ENCODE results near the gene TMEM255B.

The TMEM255B gene

DNA sequence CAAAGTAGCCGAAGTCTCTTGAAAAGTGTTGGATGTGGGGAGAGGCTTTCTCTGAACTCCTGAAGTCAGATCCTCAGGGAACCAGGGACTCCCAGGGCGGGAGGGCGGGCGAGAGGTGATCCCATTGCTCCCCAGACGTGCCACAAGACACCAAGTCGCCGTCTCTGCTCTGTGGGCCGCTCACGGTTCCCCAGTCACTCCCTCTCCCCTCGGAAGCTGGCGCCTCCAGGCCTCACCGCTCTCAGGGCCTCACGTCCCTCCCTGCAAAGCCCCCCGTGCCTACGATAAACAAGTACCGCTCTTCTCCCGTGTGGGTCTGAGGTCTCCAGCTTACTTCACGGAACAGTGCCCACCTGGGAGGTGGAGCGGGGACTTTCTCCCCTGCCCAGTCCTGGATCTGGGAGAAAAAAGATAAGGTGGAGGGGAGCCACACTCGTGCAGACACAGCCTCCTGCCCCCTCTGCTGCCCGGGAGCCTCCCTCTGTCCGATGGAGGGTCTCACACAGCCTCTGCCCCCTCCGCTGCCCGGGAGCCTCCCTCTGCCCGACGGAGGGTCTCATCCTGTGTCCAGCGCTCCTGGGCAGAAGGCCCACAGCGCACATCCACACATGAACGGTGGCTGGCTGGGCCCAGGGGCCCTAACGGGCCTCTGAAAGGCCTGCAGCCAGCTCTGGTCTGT, 54.2 kb downstream of the TMEM255B start:
- in situ Hi-C loops (cut with HindIII; ENCODE audit: low pct_unique_long_range_greater_than_20kb, low sequenced_read_pairs), result no loop called here
- TF ChIP-seq JUND (IDR thresholded peaks at IDR 0.05; ENCODE audit: low read depth), result no peak
- no peak for DNase-seq (ENCODE audit: low read depth in 1 of 2, low spot score in 1 of 2)

DNA sequence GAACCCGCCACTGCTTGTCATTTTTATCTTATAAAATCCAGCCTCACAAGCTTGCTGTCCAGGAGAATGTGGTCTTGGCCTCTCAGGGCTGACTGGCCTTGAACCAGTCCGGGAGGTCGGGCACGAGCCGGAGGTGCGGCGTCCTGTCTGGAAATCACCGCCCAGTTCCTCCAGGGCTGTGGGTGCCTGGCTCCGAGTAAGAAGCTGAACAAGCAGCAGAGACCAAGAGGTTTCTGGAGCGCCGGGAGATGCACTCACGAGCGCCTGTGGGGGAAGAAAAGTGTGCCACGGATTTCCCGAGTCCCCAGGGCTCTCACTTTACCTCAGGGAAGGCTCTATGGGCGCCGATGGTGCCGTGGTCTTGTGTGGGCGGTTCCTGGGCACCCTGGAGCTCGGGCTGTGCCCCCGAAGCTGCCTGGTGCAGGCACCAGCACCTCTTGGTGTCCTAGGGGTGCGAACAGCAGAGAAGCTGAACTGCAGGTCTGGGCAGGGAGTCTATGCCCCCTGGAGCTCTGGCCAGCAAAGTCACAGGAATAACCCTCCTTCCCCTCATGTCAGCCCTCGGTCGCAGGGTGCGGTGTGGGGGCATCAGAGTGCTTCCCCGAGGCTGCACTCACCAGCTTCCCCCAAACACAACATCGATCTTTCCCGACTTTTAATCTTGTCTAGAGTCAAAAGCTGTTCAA, 54.9 kb downstream of the TMEM255B start:
- in situ Hi-C loops (cut with HindIII; ENCODE audit: low pct_unique_long_range_greater_than_20kb, low sequenced_read_pairs), result no loop called here
- no peak for TF ChIP-seq JUND (IDR thresholded peaks at IDR 0.05; ENCODE audit: low read depth)
- peak; percentile 60 to 71 for DNase-seq (ENCODE audit: low read depth in 1 of 2, low spot score in 1 of 2)

DNA sequence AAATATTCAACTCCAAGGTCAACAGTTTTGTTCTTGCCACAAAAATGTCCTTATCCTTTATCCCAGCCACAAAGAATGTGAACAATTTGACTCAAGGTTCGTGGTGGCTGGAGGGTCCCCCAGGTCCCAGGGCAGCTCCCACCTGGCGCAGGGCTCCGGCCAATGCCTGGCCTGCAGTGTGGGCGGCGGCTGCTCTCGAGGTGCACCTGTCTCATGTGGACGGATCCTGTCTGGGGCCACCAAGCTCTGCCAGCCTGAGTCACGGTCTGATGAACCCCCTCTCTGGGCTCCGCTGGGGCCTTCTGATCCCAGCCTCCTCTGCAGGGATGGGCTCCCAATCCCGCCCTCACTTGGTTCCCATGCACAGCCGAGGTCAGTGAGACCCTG, 55.4 kb downstream of the TMEM255B start:
- in situ Hi-C loops (cut with HindIII; ENCODE audit: low pct_unique_long_range_greater_than_20kb, low sequenced_read_pairs), result no loop called here
- TF ChIP-seq JUND (IDR thresholded peaks at IDR 0.05; ENCODE audit: low read depth), result no peak
- peak in 1 of 2 experiments; percentile 74 for DNase-seq (ENCODE audit: low read depth in 1 of 2, low spot score in 1 of 2)

DNA sequence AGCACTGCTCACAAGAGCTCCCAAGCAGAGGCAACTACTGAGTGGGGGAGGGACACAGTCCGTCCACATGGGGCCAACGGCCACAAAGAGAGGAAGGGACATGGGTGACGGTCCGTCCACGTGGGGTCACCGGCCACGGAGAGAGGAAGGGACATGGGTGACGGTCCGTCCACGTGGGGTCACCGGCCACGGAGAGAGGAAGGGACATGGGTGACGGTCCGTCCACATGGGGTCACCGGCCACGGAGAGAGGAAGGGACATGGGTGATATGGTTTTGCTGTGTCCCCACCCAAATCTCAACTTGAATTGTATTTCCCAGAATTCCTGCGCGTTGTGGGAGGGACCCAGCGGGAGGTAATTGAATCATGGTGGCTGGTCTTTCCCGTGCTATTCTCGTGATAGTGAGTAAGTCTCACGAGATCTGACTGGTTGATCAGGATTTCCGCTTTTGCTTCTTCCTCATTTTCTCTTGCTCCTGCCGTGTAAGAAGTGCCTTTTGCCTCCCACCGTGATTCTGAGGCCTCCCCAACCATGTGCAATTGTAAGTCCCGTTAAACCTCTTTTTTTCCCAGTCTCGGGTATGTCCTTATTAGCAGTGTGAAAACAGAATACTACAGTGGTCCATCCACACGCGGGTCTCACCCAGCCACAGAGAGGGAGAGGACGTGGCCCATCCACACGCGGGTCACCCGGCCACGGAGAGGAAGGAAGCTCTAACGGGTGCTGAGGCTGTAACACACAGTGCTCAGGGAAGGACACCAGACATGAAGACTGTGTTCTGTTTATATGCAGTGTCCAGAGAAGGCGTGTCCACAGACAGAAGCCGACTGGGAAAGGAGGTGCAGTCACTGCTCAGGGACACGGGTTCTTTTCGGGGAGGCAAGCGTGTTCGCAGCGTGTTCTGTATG, 56.4 kb downstream of the TMEM255B start:
- no peak for TF ChIP-seq JUND (IDR thresholded peaks at IDR 0.05; ENCODE audit: low read depth)
- DNase-seq (ENCODE audit: low read depth in 1 of 2, low spot score in 1 of 2), result no peak
- in situ Hi-C loops (cut with HindIII; ENCODE audit: low pct_unique_long_range_greater_than_20kb, low sequenced_read_pairs), result no loop called here

DNA sequence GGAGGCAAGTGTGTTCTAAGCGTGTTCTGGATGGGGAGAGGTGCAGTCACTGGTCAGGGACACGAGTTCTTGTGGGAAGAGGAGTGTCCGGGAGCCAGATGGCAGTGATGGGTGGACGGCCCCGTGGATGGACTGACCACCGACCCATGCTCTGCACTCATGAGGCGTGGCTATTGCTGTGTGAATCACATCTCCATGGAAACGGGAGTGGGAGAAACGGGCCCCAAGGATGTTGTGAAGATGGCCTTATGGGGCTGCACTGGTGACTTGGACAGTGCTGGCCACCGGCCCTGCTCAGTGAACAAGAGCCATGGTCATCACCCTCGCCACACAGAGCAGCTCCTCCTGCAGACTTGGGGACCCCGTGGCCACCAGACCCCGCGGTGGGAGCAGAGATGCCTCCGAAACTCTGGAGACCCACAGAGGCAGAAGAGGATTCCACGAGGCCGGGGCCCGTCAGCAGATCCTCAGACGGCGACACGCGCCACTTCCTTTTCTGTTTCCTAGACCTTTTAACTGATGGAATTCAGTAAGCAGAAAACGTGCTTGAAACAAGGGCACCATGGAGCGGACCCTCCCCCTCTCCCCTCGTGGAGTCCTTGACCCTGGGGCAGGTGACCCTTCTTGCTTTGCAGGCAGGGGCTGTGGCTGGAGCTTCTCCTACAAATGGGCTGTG, 57.4 kb downstream of the TMEM255B start:
- no peak for DNase-seq (ENCODE audit: low read depth in 1 of 2, low spot score in 1 of 2)

DNA sequence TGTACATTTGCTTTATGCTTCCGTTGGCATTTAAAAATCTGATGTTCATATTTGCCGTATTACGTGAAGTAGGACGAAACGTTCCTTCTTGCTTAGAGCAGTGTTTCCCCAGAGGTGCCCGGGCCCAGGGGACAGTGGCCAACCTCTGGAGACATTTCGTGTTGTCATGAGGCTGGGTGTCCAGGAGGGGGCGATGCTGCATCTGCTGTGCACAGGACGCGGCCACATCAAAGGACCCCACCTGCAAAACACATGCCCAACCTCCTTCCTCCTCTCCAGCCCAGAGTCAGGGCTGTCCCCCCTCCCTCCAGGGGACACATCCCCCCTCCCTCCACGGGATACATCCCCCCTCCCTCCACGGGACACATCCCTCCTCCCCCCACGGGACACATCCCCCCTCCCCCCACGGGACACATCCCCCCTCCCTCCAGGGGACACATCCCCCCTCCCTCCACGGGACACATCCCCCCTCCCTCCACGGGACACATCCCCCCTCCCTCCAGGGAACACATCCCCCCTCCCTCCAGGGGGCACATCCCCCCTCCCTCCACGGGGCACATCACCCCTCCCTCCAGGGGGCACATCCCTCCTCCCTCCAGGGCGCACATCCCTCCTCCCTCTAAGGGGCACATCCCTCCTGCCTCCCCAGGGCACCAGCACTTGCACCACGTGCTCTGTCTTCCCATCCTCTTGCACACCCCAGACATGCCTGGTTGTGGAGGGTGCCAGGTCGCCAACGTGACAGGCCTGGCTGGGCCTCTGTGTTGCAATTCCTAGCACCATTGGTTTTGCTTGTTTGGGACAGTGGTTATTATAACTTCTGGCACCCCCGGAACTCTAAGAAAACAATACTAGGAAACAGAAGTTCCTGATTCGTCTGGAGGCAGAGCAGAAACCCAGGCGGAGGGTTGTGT, 58.2 kb downstream of the TMEM255B start:
- in situ Hi-C loops (cut with HindIII; ENCODE audit: low pct_unique_long_range_greater_than_20kb, low sequenced_read_pairs), result no loop called here

More for the DNA sequence above, 57.4 kb downstream of the TMEM255B start:
- no peak for TF ChIP-seq JUND (IDR thresholded peaks at IDR 0.05; ENCODE audit: low read depth)
- in situ Hi-C loops (cut with HindIII; ENCODE audit: low pct_unique_long_range_greater_than_20kb, low sequenced_read_pairs), result no loop called here

DNA sequence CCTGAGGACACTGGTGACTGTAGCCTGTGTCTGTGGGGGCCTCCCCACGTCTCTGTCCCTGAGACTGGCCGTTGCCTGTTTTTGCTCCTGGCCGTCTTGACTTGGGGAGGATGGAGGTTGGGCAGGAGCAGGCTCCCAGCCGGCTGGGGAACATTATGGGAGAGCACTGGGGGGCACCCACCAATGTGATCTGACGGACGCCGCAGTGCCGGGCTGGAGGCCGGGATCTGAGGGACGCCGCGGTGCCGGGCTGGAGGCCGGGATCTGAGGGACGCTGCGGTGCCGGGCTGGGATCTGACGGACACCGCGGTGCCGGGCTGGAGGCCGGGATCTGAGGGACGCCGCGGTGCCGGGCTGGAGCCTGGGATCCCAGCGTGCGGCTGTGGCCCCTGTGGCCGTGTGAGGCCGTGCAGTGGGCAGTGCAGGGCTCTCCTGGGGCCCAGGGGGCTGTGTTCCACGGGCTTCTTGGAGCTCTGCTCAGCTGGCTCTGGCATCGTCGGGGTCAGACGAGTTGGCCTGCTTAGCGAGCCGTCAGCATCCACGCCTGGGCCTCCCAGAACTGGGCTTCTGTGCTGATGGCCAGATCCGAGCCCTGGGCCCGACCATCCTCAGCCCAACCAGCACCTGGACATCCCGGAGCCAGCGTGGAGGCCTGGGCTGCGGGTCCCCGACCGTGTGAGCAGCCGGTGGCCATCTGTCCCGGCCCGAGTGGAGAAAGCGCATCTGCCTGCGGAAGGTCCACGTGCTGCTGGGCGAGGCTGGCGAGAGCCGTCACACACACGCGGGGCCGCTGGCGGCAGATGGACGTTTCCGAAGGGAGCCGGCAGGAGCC, 59.0 kb downstream of the TMEM255B start:
- DNase-seq (ENCODE audit: low read depth in 1 of 2, low spot score in 1 of 2), result no peak
- in situ Hi-C loops (cut with HindIII; ENCODE audit: low pct_unique_long_range_greater_than_20kb, low sequenced_read_pairs), result no loop called here
- TF ChIP-seq JUND (IDR thresholded peaks at IDR 0.05; ENCODE audit: low read depth), result no peak

More for the DNA sequence above, 58.2 kb downstream of the TMEM255B start:
- TF ChIP-seq JUND (IDR thresholded peaks at IDR 0.05; ENCODE audit: low read depth), result no peak
- DNase-seq (ENCODE audit: low read depth in 1 of 2, low spot score in 1 of 2), result peak; percentile 50 to 88

DNA sequence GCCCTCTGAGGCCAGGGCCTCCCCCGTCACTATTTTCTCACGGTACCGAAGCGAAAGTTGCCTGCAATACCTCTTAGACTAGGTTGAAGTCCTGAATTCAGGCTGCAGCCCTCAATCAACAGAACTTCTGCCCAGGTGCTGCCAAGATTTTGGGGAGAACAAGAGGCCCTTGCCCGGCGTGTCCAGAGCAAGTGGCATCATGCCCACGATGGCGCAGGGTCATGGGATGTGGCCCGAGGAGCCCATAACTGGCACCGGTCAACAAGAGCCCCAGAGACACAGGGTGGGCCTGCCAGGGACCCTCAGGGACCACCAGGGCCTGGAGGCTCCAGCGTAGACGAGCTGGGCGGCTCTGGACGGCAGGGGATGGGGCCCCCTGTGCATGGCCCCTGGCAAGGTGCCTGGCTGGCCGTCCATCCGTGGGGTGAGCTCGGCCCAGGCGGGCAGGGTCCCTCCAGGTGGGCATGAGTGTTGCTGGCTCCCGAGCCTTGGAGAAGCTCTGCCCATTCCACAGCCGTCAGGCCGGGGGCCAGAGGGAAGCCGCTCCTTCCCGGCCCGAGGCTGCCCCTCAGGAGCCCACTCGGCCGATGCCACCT, 59.8 kb downstream of the TMEM255B start:
- in situ Hi-C loops (cut with HindIII; ENCODE audit: low pct_unique_long_range_greater_than_20kb, low sequenced_read_pairs), result no loop called here
- TF ChIP-seq JUND (IDR thresholded peaks at IDR 0.05; ENCODE audit: low read depth), result no peak
- DNase-seq (ENCODE audit: low read depth in 1 of 2, low spot score in 1 of 2), result no peak

DNA sequence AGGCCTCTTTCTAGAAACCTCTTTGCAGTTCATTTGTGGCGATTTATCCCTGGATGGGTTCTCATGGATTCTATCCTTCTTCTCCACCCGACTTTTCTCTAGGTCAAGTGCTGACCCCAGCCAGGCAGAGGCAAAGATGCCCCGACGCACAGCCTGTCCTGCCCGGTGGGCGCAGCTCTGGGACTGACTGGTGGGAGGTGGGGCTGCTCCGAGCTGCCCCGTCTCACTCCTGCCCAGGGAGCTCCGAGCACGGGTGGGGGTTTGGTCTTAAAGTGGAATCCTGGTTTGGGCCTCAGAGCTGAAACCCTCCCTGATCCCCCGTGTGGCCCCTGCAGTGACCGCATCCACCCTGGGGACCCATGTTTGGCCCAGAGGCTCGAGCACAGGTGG, 60.3 kb downstream of the TMEM255B start:
- in situ Hi-C loops (cut with HindIII; ENCODE audit: low pct_unique_long_range_greater_than_20kb, low sequenced_read_pairs), result no loop called here
- DNase-seq (ENCODE audit: low read depth in 1 of 2, low spot score in 1 of 2), result no peak
- TF ChIP-seq JUND (IDR thresholded peaks at IDR 0.05; ENCODE audit: low read depth), result no peak

Measured in T47D (cell line).